WTC11 (cell line): ENCODE results near the gene FAM161B. TPM values are rescaled to one million over a fixed set of nuclear protein-coding genes. Genes with fewer than 3 reads are reported as not detected.

Source experiments
- ATAC-seq: fragments of 200-7000 bp; cut with Tn5 transposase; 2 replicates; pipeline ENCODE4 v1.10.0; 2021; ENCODE audit warnings: mild to moderate bottlenecking, moderate library complexity
- CTCF ChIA-PET: fragments of 300-600 bp; sonication (Branson Sonifier 250); formaldehyde crosslinking; loops from one replicate; lab custom pipeline; 2021; ENCODE audit warnings: antibody characterized with exemption; lab: Charles Lee
- POLR2A ChIA-PET: fragments of 350-600 bp; sonication (Branson Sonifier 250); formaldehyde crosslinking; loops from one replicate; lab custom pipeline; 2021; ENCODE audit warnings: antibody characterized with exemption; lab: Charles Lee
- DNase-seq: peaks from one replicate; pipeline ENCODE4 v3.0.0; 2021; ENCODE audit warnings: low spot score
- H3K27ac Mint-ChIP-seq: 2 replicates; pipeline ENCODE4 v1.8.0; 2021; ENCODE audit warnings: mixed read lengths
- H3K27me3 Mint-ChIP-seq: 2 replicates; pipeline ENCODE4 v1.8.0; 2021; ENCODE audit warnings: low read depth, mild to moderate bottlenecking, moderate library complexity, mixed read lengths
- H3K36me3 Mint-ChIP-seq: 2 replicates; pipeline ENCODE4 v1.8.0; 2021; ENCODE audit warnings: mixed read lengths
- H3K4me1 Mint-ChIP-seq: 2 replicates; pipeline ENCODE4 v1.8.0; 2022; ENCODE audit warnings: mixed read lengths
- H3K4me3 Mint-ChIP-seq: 2 replicates; pipeline ENCODE4 v1.8.0; 2021; ENCODE audit warnings: mild to moderate bottlenecking, moderate library complexity, mixed read lengths
- H3K9me3 Mint-ChIP-seq: 2 replicates; pipeline ENCODE4 v1.8.0; 2021; ENCODE audit warnings: mixed read lengths
- ATF1 ChIP-seq: sonication (generic); formaldehyde crosslinking; IDR thresholded peaks from 2 replicates; pipeline ENCODE4 v1.8.1; 2023; ENCODE audit warnings: mild to moderate bottlenecking, moderate library complexity, missing genetic modification reagents
- ATF6 ChIP-seq: sonication (generic); formaldehyde crosslinking; IDR thresholded peaks from 2 replicates; pipeline ENCODE4 v1.8.1; 2023; ENCODE audit warnings: mild to moderate bottlenecking, missing genetic modification reagents
- CBFB ChIP-seq: sonication (generic); formaldehyde crosslinking; IDR thresholded peaks from 2 replicates; pipeline ENCODE4 v1.8.1; 2022; ENCODE audit warnings: mild to moderate bottlenecking, low read depth, missing genetic modification reagents
- CDX4 ChIP-seq: fragments of 250-450 bp; sonication (Bioruptor Pico); IDR thresholded peaks from 2 replicates; pipeline ENCODE4 v1.9.0; 2021; ENCODE audit warnings: moderate library complexity, mild to moderate bottlenecking, inconsistent platforms, borderline replicate concordance
- CREB1 ChIP-seq: sonication (generic); formaldehyde crosslinking; IDR thresholded peaks from 2 replicates; pipeline ENCODE4 v1.8.0; 2023; ENCODE audit warnings: mild to moderate bottlenecking, missing genetic modification reagents
- E2F1 ChIP-seq: sonication (generic); formaldehyde crosslinking; IDR thresholded peaks from 2 replicates; pipeline ENCODE4 v1.8.0; 2022; ENCODE audit warnings: mild to moderate bottlenecking, missing genetic modification reagents
- ETV6 ChIP-seq: sonication (generic); formaldehyde crosslinking; IDR thresholded peaks from 2 replicates; pipeline ENCODE4 v1.8.1; 2022; ENCODE audit warnings: mild to moderate bottlenecking, missing genetic modification reagents
- FOXJ3 ChIP-seq: sonication (generic); formaldehyde crosslinking; IDR thresholded peaks from 2 replicates; pipeline ENCODE4 v1.9.0; 2021; ENCODE audit warnings: missing genetic modification reagents, mild to moderate bottlenecking, borderline replicate concordance
- FOXP1 ChIP-seq: sonication (generic); formaldehyde crosslinking; IDR thresholded peaks from 2 replicates; pipeline ENCODE4 v1.8.0; 2022; ENCODE audit warnings: missing genetic modification reagents, mild to moderate bottlenecking, moderate library complexity, borderline replicate concordance
- IRF1 ChIP-seq: sonication (generic); formaldehyde crosslinking; IDR thresholded peaks from 2 replicates; pipeline ENCODE4 v1.8.0; 2023; ENCODE audit warnings: missing genetic modification reagents
- IRF2 ChIP-seq: sonication (generic); formaldehyde crosslinking; IDR thresholded peaks from 2 replicates; pipeline ENCODE4 v1.8.0; 2022; ENCODE audit warnings: low read depth, missing genetic modification reagents, borderline replicate concordance
- MAX ChIP-seq: sonication (generic); formaldehyde crosslinking; IDR thresholded peaks from 2 replicates; pipeline ENCODE4 v1.8.0; 2022; ENCODE audit warnings: mild to moderate bottlenecking, missing genetic modification reagents
- MXD4 ChIP-seq: fragments of 250-450 bp; sonication (Bioruptor Pico); IDR thresholded peaks from 2 replicates; pipeline ENCODE4 v1.8.0; 2021; ENCODE audit warnings: mild to moderate bottlenecking, moderate library complexity, borderline replicate concordance
- NFE2L1 ChIP-seq: sonication (generic); formaldehyde crosslinking; IDR thresholded peaks from 2 replicates; pipeline ENCODE4 v1.8.1; 2023; ENCODE audit warnings: missing genetic modification reagents
- NFYB ChIP-seq: sonication (generic); formaldehyde crosslinking; conservative IDR thresholded peaks from 2 replicates; pipeline ENCODE4 v1.8.0; 2022; ENCODE audit warnings: low read depth, missing genetic modification reagents
- NR1H2 ChIP-seq: sonication (generic); formaldehyde crosslinking; IDR thresholded peaks from 2 replicates; pipeline ENCODE4 v1.9.0; 2021; ENCODE audit warnings: mild to moderate bottlenecking, moderate library complexity, missing genetic modification reagents
- NR2C2 ChIP-seq: sonication (generic); formaldehyde crosslinking; IDR thresholded peaks from 2 replicates; pipeline ENCODE4 v1.8.0; 2022; ENCODE audit warnings: mild to moderate bottlenecking, missing genetic modification reagents
- PRDM15 ChIP-seq: sonication (generic); formaldehyde crosslinking; IDR thresholded peaks from 2 replicates; pipeline ENCODE4 v1.8.0; 2022; ENCODE audit warnings: missing genetic modification reagents
- PRRX2 ChIP-seq: fragments of 250-450 bp; sonication (Bioruptor Pico); IDR thresholded peaks from 2 replicates; pipeline ENCODE4 v1.8.0; 2021; ENCODE audit warnings: mild to moderate bottlenecking
- SMAD4 ChIP-seq: sonication (generic); formaldehyde crosslinking; IDR thresholded peaks from 2 replicates; pipeline ENCODE4 v1.8.0; 2022; ENCODE audit warnings: mild to moderate bottlenecking, missing genetic modification reagents
- SOX15 ChIP-seq: fragments of 250-450 bp; sonication (Bioruptor Pico); IDR thresholded peaks from 2 replicates; pipeline ENCODE4 v1.9.0; 2021; ENCODE audit warnings: mild to moderate bottlenecking
- ZNF232 ChIP-seq: sonication (generic); formaldehyde crosslinking; IDR thresholded peaks from 2 replicates; pipeline ENCODE4 v1.8.0; 2022; ENCODE audit warnings: mild to moderate bottlenecking, missing genetic modification reagents
- ZNF416 ChIP-seq: fragments of 250-450 bp; sonication (Bioruptor Pico); IDR thresholded peaks from 2 replicates; pipeline ENCODE4 v1.9.0; 2021; ENCODE audit warnings: mild to moderate bottlenecking, inconsistent platforms
- ZNF423 ChIP-seq: fragments of 250-450 bp; sonication (Bioruptor Pico); IDR thresholded peaks from 2 replicates; pipeline ENCODE4 v2.1.2; 2022; ENCODE audit warnings: mild to moderate bottlenecking, moderate library complexity
- total RNA-seq: library from RNA; stranded (reverse); gene quantifications from 3 replicates; pipeline ENCODE4 v1.2.3, GENCODE V29; 2021

Gene FAM161B
- total RNA-seq, 1 experiment from 2014 or later = 0.26 TPM

GRCh38 chr14:73998726-73999125 lies 48.8 kb upstream of the FAM161B start:
- H3K9me3 Mint-ChIP-seq = no peaks in the 10 kb centered on the region

GRCh38 chr14:73997944-73998447 lies 48.1 kb upstream of the FAM161B start:
- POLR2A ChIA-PET = no interaction called here
- ATAC-seq = no peak
- CTCF ChIA-PET = no interaction called here
- TF ChIP-seq MAX (CRISPR knock-in tag) (no peak), MXD4 (no peak), FOXP1 (CRISPR knock-in tag) (no peak), PRRX2 (CRISPR knock-in tag) (no peak), IRF1 (CRISPR knock-in tag) (no peak)

More at GRCh38 chr14:73998726-73999125, 48.8 kb upstream of the FAM161B start:
- no peak for ATAC-seq
- TF ChIP-seq E2F1 (CRISPR knock-in tag) (no peak), ZNF232 (no peak), ATF6 (CRISPR knock-in tag) (no peak), ETV6 (CRISPR knock-in tag) (no peak), SOX15 (CRISPR knock-in tag) (no peak), ZNF416 (CRISPR knock-in tag) (no peak), NFYB (CRISPR knock-in tag) (no peak), FOXJ3 (CRISPR knock-in tag) (no peak), ATF1 (no peak), CREB1 (no peak), ZNF423 (CRISPR knock-in tag) (no peak), SMAD4 (CRISPR knock-in tag) (no peak), NR2C2 (CRISPR knock-in tag) (no peak), IRF2 (CRISPR knock-in tag) (no peak), CBFB (CRISPR knock-in tag) (no peak), PRDM15 (no peak), NR1H2 (CRISPR knock-in tag) (no peak), CDX4 (CRISPR knock-in tag) (no peak), NFE2L1 (CRISPR knock-in tag) (no peak)
- H3K27me3 Mint-ChIP-seq = no peaks in the 10 kb centered on the region
- H3K27ac Mint-ChIP-seq = no peak overlapping the region
- no peak overlapping the region for H3K4me3 Mint-ChIP-seq
- H3K36me3 Mint-ChIP-seq = no peaks in the 10 kb centered on the region
- POLR2A ChIA-PET = no interaction called here
- H3K4me1 Mint-ChIP-seq = no peaks in the 10 kb centered on the region
- no peak for DNase-seq
- CTCF ChIA-PET = no interaction called here

More at GRCh38 chr14:73997944-73998447, 48.1 kb upstream of the FAM161B start:
- Mint-ChIP-seq H3K36me3 (no peaks in the 10 kb centered on the region), H3K27ac (no peak overlapping the region), H3K9me3 (no peaks in the 10 kb centered on the region), H3K4me3 (no peak overlapping the region), H3K4me1 (no peaks in the 10 kb centered on the region), H3K27me3 (no peaks in the 10 kb centered on the region)
- no peak for DNase-seq
